GM12872 (cell line): ENCODE results near the gene GPD2.

Experiments used
- TF ChIP-seq, protein P1 (sequence below): IDR thresholded peaks from 3 replicates; pipeline ENCODE4 v1.5.1; 2011; ENCODE audit warnings: low read depth, mild to moderate bottlenecking, low read length, moderate library complexity; ENCODE audit not compliant: insufficient read depth

The GPD2 gene

GRCh38 chr2:156437931-156438410 lies 1.8 kb downstream of the GPD2 start:
- TF ChIP-seq, protein P1, sequence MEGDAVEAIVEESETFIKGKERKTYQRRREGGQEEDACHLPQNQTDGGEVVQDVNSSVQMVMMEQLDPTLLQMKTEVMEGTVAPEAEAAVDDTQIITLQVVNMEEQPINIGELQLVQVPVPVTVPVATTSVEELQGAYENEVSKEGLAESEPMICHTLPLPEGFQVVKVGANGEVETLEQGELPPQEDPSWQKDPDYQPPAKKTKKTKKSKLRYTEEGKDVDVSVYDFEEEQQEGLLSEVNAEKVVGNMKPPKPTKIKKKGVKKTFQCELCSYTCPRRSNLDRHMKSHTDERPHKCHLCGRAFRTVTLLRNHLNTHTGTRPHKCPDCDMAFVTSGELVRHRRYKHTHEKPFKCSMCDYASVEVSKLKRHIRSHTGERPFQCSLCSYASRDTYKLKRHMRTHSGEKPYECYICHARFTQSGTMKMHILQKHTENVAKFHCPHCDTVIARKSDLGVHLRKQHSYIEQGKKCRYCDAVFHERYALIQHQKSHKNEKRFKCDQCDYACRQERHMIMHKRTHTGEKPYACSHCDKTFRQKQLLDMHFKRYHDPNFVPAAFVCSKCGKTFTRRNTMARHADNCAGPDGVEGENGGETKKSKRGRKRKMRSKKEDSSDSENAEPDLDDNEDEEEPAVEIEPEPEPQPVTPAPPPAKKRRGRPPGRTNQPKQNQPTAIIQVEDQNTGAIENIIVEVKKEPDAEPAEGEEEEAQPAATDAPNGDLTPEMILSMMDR = no peak

DNA sequence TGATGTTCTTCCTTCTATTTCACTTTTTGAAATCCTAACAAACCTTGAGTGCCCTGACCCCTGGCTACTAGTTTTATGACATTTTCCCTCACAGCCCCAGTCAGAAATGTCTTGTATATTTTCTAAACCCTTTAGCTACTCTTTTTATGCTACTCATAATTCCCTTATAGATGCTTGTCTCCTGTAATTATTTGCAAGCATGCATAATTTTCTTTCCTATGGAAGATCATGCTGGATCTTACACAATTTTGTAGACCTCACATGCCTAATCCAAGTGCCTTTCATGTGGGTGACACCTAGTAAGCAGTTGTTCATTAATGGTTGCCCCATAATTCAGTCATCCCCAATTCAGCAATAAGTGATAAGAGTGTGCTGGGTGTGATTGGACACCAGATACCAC lies 6.9 kb downstream of the GPD2 start:
- TF ChIP-seq, protein P1 = no peak

DNA sequence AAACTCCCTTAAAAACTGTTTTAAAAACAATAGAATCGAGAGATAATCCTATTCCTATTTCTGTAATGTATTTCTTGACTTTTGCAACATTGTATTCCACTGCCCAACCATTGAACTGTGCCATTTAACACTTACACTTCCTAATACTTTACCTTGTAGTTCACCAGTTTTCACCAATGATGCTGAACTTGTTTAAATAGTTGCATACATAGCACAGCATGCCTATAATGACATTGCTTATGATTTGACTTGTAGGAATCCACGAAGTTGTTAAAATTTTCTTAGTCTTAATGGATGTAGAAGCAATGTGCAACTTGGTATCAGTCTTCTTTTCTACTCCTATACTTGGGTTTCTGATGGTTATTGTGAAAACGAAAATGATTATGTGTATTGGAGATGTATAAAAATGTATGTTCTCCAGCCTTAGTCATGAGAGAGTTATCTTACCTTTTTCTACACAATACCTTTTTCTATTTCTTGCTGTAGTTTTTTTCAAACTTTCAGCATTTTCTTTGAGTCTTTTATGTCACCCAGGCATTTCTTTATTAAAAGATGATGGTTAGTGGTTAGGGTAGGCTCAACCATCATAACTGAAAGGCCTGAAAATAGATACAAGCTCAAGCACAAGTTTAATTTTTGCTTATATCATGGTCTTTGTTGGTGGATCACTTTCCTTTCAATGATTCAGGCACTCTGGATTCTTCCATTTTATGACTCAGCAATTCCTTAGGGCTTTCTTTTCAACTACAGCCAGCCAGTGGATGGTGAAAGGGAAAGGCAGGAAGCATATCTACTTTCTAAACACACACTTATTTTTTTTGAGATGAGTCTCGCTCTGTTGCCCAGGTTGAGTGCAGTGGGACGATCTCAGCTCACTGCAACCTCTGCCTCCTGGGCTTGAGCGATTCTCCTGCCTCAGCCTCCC lies 9.4 kb downstream of the GPD2 start:
- TF ChIP-seq, protein P1 = no peak

DNA sequence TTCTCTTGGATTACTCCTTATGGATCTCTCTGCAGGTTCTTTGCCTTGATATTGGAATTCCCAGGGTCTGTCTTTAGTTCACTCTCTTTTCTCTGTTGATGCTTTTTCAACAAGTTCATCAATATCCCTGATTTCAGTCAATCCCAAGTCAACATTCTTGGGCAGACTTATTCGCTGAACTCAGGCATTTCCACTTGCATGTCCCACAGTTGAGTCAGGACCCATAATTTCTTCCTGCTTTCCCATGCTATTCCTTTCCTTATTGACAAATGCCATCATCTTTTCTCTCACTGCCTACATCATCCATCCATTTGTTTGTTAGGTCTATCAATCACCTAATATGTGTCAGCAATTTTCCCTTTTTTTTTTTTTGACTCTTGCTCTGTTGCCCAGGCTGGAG lies 11.6 kb downstream of the GPD2 start:
- TF ChIP-seq, protein P1 = no peak

DNA sequence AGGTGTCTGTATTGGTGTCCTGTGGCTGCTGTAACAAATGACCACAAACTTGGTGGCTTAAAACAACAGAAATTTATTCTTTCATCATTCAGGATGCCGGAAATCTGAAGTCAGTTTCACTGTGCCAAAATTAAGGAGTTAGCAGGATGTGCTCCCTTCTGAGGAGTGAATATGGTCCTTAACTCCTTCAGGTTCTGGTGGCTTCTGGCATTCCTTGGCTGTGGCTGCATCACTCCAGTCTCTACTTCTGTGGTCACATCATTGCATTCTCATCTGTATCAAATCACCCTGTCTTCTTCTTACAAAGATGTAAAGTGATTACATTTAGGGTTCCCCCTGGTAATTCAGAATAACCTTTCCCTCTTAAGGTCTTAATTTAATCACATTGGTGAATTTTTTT lies 12.6 kb downstream of the GPD2 start:
- TF ChIP-seq, protein P1 = no peak

GRCh38 chr2:156452971-156453370 lies 16.8 kb downstream of the GPD2 start:
- TF ChIP-seq, protein P1 = no peak

- TF ChIP-seq, protein P1 = no peak
Observed at GRCh38 chr2:156455361-156455975, 19.3 kb downstream of the GPD2 start.
